IMR-90 (cell line): Measurements from ENCODE around the gene SPINDOC. TPM values are rescaled to one million over a fixed set of nuclear protein-coding genes. Genes with fewer than 3 reads are reported as not detected.

Experiments used
- ATAC-seq: fragments of 200-7000 bp; cut with Tn5 transposase; 2 replicates; pipeline ENCODE4 v1.9.1; 2020; ENCODE audit warnings: low read depth, mild to moderate bottlenecking, moderate library complexity
- BruUV-seq: library from RNA; stranded (reverse); fragments of 400-500 nt; replicated peaks from 2 replicates; lab custom pipeline; 2021; lab: Mats Ljungman, UMichigan
- CTCF ChIA-PET: fragments of 300-600 bp; formaldehyde crosslinking; extraction: SDS; loops from one replicate; lab custom pipeline; 2021; ENCODE audit warnings: antibody characterized with exemption; lab: Yijun Ruan, JAX
- POLR2A ChIA-PET: fragments of 300-600 bp; sonication (Branson Sonifier 250); formaldehyde crosslinking; loops from one replicate; lab custom pipeline; 2022; ENCODE audit warnings: antibody characterized with exemption; ENCODE audit not compliant: unreplicated experiment; lab: Charles Lee
- DNase-seq: peaks from one replicate; pipeline ENCODE4 v3.0.0; 2013
- H2AFZ ChIP-seq: replicated peaks from 2 replicates; pipeline ENCODE3; 2013; ENCODE audit warnings: low read length, mild to moderate bottlenecking; ENCODE audit not compliant: poor library complexity
- H2AK5ac ChIP-seq: 2 replicates; pipeline ENCODE4 v1.6.1; 2013; ENCODE audit warnings: low read depth, low read length, inconsistent platforms
- H2AK9ac ChIP-seq: replicated peaks from 2 replicates; pipeline ENCODE3; 2013; ENCODE audit warnings: mild to moderate bottlenecking, low read depth, low read length, moderate library complexity; ENCODE audit not compliant: poor library complexity
- H2BK120ac ChIP-seq: 2 replicates; pipeline ENCODE4 v1.6.1; 2013; ENCODE audit warnings: low read depth, low read length, inconsistent platforms
- H2BK15ac ChIP-seq: 3 replicates; pipeline ENCODE4 v1.6.1; 2013; ENCODE audit warnings: low read depth, low read length, inconsistent platforms
- H2BK20ac ChIP-seq: 2 replicates; pipeline ENCODE4 v1.6.1; 2013; ENCODE audit warnings: low read depth, mild to moderate bottlenecking, inconsistent platforms, low read length, moderate library complexity
- H2BK5ac ChIP-seq: 2 replicates; pipeline ENCODE4 v1.6.1; 2013; ENCODE audit warnings: mild to moderate bottlenecking, low read depth, low read length, inconsistent platforms; ENCODE audit not compliant: poor library complexity, severe bottlenecking
- H3K14ac ChIP-seq: replicated peaks from 2 replicates; pipeline ENCODE4 v1.6.1; 2013; ENCODE audit warnings: low read depth, low read length, inconsistent platforms
- H3K18ac ChIP-seq: 2 replicates; pipeline ENCODE4 v1.6.1; 2013; ENCODE audit warnings: low read depth, low read length, control low read depth
- H3K23ac ChIP-seq: 2 replicates; pipeline ENCODE4 v1.6.1; 2013; ENCODE audit warnings: low read depth, low read length, inconsistent platforms
- H3K27ac ChIP-seq: 2 replicates; pipeline ENCODE4 v1.5.1; 2013; ENCODE audit warnings: mild to moderate bottlenecking, control low read depth, low read length; ENCODE audit not compliant: insufficient read depth
- H3K27me3 ChIP-seq: 2 replicates; pipeline ENCODE4 v1.6.1; 2013; ENCODE audit warnings: low read length; ENCODE audit not compliant: control insufficient read depth, insufficient read depth
- H3K36me3 ChIP-seq: 2 replicates; pipeline ENCODE4 v1.6.1; 2013; ENCODE audit warnings: low read length, mixed read lengths; ENCODE audit not compliant: control insufficient read depth, insufficient read depth
- H3K4ac ChIP-seq: 2 replicates; pipeline ENCODE4 v1.6.1; 2013; ENCODE audit warnings: low read depth, low read length, inconsistent platforms
- H3K4me1 ChIP-seq: 2 replicates; pipeline ENCODE4 v1.6.1; 2013; ENCODE audit warnings: low read length, mixed read lengths; ENCODE audit not compliant: control insufficient read depth, insufficient read depth
- H3K4me2 ChIP-seq: 2 replicates; pipeline ENCODE4 v1.6.1; 2013; ENCODE audit warnings: low read depth, mild to moderate bottlenecking, control low read depth, low read length, moderate library complexity
- H3K4me3 ChIP-seq: 2 replicates; pipeline ENCODE4 v1.5.1; 2013; ENCODE audit warnings: low read depth, mild to moderate bottlenecking, control low read depth, low read length, moderate library complexity; ENCODE audit not compliant: insufficient read depth
- H3K56ac ChIP-seq: 2 replicates; pipeline ENCODE4 v1.6.1; 2013; ENCODE audit warnings: low read length, inconsistent platforms; ENCODE audit not compliant: insufficient read depth; ENCODE audit errors: extremely low read depth
- H3K79me1 ChIP-seq, 2 experiments: 2 replicates each; pipeline ENCODE4 v1.6.1; 2013; ENCODE audit warnings: low read length in 2 of 2, inconsistent platforms in 1 of 2, low read depth in 1 of 2
- H3K9ac ChIP-seq: 2 replicates; pipeline ENCODE4 v1.6.1; 2013; ENCODE audit warnings: low read depth, low read length, control low read depth
- H3K9me1 ChIP-seq: 2 replicates; pipeline ENCODE4 v1.6.1; 2013; ENCODE audit warnings: low read length, inconsistent platforms; ENCODE audit not compliant: insufficient read depth
- H3K9me3 ChIP-seq: 2 replicates; pipeline ENCODE4 v1.6.1; 2013; ENCODE audit warnings: low read length; ENCODE audit not compliant: control insufficient read depth, insufficient read depth
- H4K20me1 ChIP-seq: 2 replicates; pipeline ENCODE4 v1.6.1; 2013; ENCODE audit warnings: low read length, inconsistent platforms; ENCODE audit not compliant: insufficient read depth
- H4K5ac ChIP-seq: 2 replicates; pipeline ENCODE4 v1.6.1; 2013; ENCODE audit warnings: mild to moderate bottlenecking, low read depth, low read length, control low read depth
- H4K8ac ChIP-seq, 2 experiments: 2 replicates each; pipeline ENCODE4 v1.6.1; 2013; ENCODE audit warnings: low read depth in 2 of 2, low read length in 2 of 2, control low read depth in 1 of 2, inconsistent platforms in 1 of 2
- H4K91ac ChIP-seq: 2 replicates; pipeline ENCODE4 v1.6.1; 2013; ENCODE audit warnings: low read depth, low read length, inconsistent platforms; ENCODE audit not compliant: insufficient read depth
- RCOR1 ChIP-seq: IDR thresholded peaks from 2 replicates; pipeline ENCODE4 v1.6.1; 2012; ENCODE audit warnings: mild to moderate bottlenecking, low read length, improper control_type of control experiment; ENCODE audit not compliant: insufficient replicate concordance
- SMC3 ChIP-seq: fragments of 150-350 bp; IDR thresholded peaks from 2 replicates; pipeline ENCODE4 v1.6.1; 2016; ENCODE audit warnings: low read depth, mild to moderate bottlenecking, antibody characterized with exemption, low read length, moderate library complexity
- dilution Hi-C: fragments of 300-500 bp; cut with HindIII; formaldehyde crosslinking; loops from one replicate; pipeline ENCODE4 v1.14.3; 2018; ENCODE audit warnings: low sequenced_read_pairs; ENCODE audit not compliant: unreplicated experiment
- in situ Hi-C: fragments of 300-500 bp; cut with MboI; formaldehyde crosslinking; loops from 3 replicates; pipeline ENCODE4 v1.14.3; 2019; ENCODE audit warnings: low sequenced_read_pairs, inconsistent platforms, mixed read lengths
- intact Hi-C: fragments of 100-400 bp; cut with micrococcal nuclease; formaldehyde crosslinking; loops from 2 replicates; pipeline ENCODE4 v1.10.0; 2022
- polyA plus RNA-seq, 3 experiments: library from polyadenylated mRNA; depleted of rRNA; stranded (reverse); fragments of >200 nt; gene quantifications; 2 replicates each; pipeline ENCODE4 v1.2.3, GENCODE V29; 2012; ENCODE audit warnings: low replicate concordance in 1 of 3
- total RNA-seq: library from RNA; depleted of rRNA; stranded (reverse); fragments of >200 nt; gene quantifications from 2 replicates; pipeline ENCODE4 v1.2.3, GENCODE V29; 2012

The SPINDOC gene
- total and polyA plus RNA-seq, 2 of the 4 experiments (the other 2 are of a cell fraction), result 10.0 to 29.9 TPM

DNA sequence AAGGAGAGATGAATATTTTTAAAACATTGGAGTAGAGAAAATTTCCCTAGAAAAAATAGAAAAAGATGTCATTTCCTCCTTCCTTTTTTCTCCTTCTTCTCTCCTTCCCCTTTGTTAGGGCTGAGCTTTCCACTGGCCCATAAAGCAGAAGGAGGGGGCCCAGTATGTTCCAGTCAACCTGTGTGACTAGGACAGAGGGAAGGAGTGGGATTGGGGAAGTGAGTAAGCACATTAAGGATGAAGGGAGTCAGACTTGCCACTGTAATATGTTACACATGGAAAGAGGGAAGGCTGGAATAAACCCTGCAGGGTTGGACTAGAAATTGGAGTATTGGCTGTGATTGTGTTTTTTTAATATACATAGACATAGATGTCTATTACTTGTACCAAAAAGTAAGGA, 20.1 kb upstream of the SPINDOC start:
- H4K8ac ChIP-seq, result no peak overlapping the region
- no peaks in the 10 kb centered on the region for H3K36me3 ChIP-seq
- dilution Hi-C loops, result no loop called here
- H2BK15ac ChIP-seq, result no peak overlapping the region
- no peak overlapping the region for H3K23ac ChIP-seq
- intact Hi-C loops, result no loop called here
- no peak overlapping the region for H3K18ac ChIP-seq
- no peak overlapping the region for H2AK5ac ChIP-seq
- H2AFZ ChIP-seq, result no peak overlapping the region
- H2BK120ac ChIP-seq, result no peak overlapping the region
- no peak overlapping the region for H4K5ac ChIP-seq
- H3K9me1 ChIP-seq, result no peaks in the 10 kb centered on the region
- no peaks in the 10 kb centered on the region for H3K79me1 ChIP-seq
- DNase-seq (no peak), ATAC-seq (no peak)
- H2BK20ac ChIP-seq, result no peak overlapping the region
- no peak overlapping the region for H3K14ac ChIP-seq
- no peaks in the 10 kb centered on the region for H3K27me3 ChIP-seq
- H3K9me3 ChIP-seq, result peaks cover 10% of the 10 kb centered on the region
- H3K4me2 ChIP-seq, result no peak overlapping the region
- no peak overlapping the region for H2BK5ac ChIP-seq
- TF ChIP-seq SMC3 (no peak), RCOR1 (no peak)
- H3K4me1 ChIP-seq, result no peaks in the 10 kb centered on the region
- no peak overlapping the region for H3K4ac ChIP-seq
- in situ Hi-C loops, result no loop called here
- H3K56ac ChIP-seq, result no peak overlapping the region
- ChIA-PET POLR2A (no interaction called here), CTCF (no interaction called here)
- no TSS peak for BruUV-seq
- no peak overlapping the region for H4K91ac ChIP-seq
- no peaks in the 10 kb centered on the region for H4K20me1 ChIP-seq
- H3K27ac ChIP-seq, result no peak overlapping the region
- no peak overlapping the region for H3K4me3 ChIP-seq
- H2AK9ac ChIP-seq, result no peak overlapping the region
- no peak overlapping the region for H3K9ac ChIP-seq
